Epidermal melanocyte (primary cell): ENCODE results near the gene MYH11.
A peak's percentile ranks its signal among the peaks of the same experiment; 100 is the strongest.
"Not testable (repeated sequence)": the region's sequence is repeated elsewhere in the genome, so short reads cannot be mapped to it uniquely, and the experiment has no call there.

Experiments used
- DNase-seq: peaks from one replicate; pipeline ENCODE4 v3.0.0; 2011; ENCODE audit warnings: low spot score; ENCODE audit not compliant: insufficient read length

The MYH11 gene

DNA sequence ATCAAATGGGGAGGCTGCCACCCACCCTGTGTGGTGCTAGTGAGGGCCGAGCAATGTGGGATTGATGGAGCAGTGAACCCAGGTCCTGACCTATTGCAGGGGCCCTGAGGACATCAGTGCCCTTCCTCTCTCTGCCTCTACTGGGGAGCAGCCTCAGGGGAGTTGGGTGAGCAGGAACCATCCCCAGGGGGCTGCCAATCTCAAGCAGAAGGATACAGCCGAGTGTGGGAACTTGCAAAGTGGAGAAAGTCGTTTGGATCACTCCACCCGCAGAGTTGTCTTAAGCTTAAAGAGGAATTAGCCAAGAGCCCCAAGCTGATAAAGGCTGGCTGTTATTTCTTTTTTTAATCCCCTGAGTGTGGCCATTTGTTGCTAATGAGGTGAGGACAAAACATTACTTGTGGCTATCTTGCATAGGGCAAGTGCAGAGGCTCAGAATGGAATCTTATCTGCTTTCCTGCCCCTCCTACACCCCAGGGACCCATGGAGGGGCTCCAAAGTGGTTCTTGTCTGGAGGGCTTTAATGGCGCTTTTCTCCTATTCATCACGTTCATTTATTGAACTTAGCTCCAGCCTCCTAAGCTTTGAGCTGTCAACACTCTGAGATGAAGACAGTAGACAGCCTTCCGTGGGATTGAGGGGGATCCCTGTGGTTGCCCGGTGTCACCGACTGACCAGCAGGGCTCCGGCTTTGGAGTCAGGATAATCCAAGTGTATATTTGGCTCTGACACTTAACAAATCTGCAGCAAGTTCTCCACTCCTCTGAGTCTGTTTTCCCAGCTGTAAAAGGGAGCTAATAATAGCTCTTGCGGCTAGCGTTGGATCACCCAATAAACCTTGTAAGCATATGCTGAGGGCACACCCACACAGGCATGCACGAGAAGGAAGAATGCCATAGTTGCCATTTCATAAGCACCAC, 45.1 kb downstream of the MYH11 start:
- DNase-seq, result peak; percentile 27

DNA sequence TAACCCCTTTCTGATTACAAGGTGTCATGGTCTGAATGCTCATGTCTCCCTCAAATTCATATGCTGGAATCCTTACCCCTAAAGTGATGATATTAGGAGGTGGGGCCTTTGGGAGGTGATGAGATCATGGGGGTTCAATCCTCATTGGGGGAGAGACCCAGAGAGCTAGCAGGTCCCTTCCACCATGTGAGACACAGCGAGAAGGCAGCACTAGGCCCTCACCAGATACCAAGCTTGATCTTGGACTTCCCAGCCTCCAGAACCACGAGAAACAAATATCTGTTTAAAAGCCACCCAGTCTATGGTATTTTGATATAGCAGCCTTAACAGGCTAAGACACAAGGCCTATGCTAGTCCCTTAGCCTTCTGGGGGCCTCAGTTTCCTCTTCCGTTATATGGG, 45.9 kb downstream of the MYH11 start:
- no peak for DNase-seq

DNA sequence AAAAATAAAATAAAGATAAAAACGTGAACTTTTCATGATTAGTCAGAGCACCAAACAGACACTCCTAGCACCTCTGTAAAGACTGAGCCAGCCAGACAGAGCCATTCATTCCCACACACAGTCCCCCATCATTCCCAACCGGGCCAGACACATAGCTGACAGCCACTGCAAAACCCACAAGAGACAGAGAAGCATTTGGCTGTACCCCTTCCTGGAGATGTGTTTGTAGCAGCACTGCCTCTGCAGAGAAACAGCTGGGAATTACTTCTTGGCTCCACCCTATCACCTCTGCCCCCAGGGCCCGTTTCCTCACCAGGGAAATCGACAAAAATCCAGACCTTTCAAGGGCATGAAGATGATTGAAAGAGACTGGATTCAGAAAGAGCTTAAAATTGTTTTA, 46.4 kb downstream of the MYH11 start:
- no peak for DNase-seq

DNA sequence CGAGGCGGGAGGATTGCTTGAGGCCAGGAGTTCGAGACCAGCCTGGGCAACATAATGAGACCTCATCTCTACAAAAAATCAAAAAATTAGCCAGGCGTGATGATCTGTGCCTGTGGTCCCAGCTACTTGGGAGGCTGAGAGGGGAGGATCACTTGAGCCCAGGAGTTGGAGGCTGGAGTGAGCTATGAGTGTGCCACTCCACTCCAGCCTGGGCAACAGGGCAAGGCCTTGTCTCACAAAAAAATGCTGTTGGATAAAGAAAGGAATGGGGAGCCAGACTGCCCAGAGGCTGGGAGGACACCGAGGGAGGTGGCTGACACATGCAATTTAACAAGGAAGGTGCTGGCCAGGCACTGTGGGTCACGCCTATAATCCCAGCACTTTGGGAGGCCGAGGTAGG, 47.5 kb downstream of the MYH11 start:
- not testable (repeated sequence) for DNase-seq

DNA sequence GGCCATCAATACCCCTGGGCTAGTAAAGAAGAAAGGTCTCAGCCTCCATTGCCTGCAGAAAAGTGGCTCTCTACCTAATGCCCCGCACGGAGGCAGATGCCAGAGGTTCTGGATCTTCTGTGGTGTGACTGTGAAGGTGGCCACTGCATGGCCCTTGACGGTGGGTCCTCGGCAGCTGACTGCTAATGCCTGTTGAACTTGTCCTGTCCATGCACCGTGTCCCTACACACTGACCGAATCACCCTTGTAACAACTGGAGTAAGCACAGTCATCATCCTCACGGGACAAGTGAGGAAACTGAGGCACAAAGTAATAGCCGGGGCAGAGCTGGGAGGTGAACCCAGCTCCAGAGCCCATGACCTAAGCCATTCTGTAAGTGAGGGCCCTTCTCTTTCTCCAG, 48.8 kb downstream of the MYH11 start:
- DNase-seq, result no peak

DNA sequence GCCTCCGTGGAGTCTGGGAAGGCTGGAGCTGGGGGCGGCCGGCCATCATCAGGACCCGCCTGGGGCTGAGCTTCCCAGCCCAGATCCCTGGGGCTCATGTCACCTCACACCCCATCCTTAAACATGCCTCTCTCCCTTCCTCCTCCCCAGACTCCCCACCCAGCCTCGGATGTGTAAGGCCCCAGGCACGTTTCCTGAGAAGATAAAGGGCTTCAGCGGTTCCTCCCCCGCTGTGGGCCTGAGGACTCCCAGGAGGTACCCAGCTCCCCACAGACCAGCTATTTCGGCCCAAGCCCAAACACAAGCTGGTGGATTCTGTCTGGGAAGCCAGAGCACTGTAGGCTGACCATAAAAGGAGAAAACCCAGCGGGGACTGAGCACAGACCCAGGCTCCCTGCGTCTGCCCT, 49.2 kb downstream of the MYH11 start:
- DNase-seq, result no peak

DNA sequence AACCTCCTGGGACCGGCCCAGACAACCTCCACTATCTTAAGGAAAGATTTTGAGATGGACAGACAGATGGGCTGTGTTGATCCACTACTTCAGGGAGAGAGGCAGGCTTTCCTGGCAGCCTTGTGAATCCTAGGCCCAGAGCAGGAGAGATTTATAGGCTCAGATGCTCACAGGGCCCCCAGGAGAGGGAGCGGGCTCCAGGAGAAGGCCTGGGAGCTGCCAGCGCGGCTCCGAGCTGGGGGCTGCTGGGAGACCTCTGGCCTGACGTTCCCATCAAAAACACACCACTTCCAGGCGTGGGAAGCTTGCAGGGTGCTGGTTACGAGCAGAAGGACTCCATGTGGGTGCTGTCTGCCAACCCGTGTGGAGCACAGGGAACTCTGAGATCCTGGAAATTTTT, 53.2 kb downstream of the MYH11 start:
- DNase-seq, result no peak

DNA sequence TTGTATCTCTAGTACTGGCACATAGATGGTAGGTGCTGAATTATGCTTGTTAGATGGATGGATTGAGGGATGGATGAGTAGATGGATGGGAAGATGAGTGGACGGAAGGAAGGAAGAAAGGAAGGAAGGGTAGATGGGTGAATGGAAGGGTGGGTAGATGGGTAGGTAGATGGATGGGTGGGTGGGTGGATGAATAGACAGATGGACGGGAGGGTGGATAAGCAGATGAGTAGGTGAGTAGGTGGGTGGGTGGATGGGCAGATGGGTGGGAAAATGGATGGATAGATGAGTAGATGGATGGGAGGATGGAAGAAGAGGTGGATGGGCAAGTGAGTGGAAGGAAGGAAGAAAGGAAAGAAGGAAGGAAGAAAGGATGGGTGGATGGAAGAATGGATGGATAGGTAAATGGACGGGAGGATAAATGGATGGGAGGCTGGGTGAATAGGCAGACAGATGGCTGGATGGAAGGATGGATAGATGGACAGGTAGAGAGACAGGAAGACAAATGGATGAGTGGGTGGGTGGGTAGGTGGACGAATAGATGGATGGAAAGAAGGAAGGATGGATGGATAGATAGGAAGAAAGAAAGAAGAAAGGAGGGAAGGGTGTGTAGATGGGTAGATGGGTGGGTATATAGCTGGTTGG, 56.9 kb downstream of the MYH11 start:
- no peak for DNase-seq

DNA sequence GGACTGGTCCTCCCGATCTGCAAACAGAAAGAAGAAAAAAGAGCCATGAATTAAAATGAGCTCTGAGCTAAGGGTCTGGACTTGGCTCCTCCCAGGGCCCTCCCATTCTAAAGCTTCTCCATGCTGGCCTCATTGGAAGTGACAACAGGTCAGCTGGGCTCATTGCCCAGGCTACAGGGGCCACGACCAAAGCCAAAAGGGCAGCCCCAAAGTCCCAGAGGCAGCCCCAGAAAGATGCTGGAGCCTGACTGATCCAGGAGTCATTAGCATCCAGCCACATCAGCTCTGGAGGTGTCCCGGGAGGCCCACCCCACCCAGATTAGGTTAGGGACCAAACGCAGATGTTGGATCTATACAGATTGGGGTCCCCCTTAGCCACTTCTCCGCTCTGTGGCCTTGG, 58.2 kb downstream of the MYH11 start:
- no peak for DNase-seq

DNA sequence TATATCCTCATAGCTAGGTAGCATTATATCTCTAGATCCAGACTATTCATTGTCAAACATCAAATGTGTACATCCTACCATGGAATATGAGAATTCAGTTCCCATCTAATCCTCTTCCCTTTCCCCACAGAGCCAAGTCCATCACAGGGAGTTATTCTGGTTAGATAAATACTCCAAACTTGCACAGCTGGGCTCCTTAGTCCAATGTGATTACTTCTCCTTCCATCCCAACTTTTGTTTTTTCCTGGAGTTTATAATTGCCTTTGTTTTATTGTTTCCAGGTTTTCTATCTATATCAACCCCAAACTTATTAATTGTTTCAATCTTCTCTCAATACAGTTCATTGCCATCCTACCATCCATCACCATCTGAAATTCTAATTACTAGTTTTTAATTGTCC, 59.9 kb downstream of the MYH11 start:
- DNase-seq, result no peak

DNA sequence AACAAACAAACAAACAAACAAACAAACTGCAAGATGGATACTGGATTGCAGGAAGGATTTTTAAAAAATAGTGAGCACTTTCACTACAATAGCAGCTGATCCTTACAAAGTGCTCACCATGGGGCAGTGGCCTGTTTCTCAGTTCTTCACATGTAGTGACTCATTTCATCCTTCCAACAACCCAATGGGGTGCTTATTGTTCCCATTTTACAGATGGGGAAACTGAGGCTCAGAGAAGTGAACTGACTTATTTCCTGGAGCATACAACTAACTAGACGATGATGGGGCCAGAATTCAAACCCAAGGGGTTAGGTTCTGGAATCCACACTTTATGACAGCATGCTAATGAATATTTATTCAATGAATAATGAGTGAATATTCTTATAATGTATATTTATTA, 61.2 kb downstream of the MYH11 start:
- DNase-seq, result no peak

DNA sequence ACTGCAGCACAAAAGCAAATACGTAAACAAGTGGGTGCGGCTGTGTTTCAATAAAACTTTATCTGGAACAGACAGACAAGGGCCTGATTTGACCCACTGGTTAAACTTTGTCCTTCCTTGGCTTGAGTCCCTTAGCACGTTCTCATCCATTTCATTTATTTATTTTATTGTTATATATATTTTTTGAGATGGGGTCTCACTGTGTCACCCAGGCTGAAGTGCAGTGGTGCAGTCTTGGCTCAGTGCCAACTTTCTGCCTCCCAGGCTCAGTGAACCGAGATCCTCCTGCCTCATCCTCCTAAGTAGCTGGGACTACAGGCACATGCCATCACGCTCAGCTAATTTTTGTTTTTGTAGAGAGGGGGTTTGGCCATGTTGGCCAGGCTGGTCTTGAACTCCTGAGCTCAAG, 64.3 kb downstream of the MYH11 start:
- no peak for DNase-seq

DNA sequence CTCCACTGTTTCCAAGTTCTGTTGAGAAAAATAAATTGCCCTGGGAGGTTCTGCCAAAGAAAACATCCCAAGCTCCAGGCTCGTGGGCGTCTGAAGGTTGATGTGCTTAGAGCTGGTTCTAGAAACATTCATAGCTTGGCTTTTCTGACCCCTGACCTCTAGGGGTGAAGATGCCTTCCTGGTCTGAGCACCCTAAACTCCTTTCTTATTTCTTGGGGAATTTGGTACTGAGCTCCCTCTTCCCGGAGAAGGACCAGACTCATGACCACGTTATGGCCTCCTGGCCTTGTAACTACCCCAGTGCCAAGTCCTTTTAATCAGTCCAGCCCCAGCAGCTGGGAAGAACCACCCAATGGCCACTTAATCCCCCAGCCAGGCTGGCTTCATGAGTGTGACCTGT, 66.4 kb downstream of the MYH11 start:
- DNase-seq, result no peak

DNA sequence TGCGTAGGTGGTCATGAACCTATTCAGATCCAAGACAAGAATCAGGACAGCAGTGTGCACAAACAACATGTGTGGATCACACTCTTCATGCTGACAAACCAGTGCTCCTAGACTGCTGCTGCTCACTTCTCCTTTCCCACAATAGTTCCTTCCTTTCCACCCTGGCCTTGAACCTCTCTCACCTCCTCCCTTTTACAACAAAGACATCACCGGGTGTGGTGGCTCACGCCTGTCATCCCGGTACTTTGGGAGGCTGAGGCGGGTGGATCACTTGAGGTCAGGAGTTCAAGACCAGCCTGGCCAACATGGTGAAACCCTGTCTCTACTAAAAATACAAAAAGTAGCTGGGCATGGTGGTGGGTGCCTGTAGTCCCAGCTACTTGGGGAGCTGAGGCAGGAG, 67.0 kb downstream of the MYH11 start:
- not testable (repeated sequence) for DNase-seq

DNA sequence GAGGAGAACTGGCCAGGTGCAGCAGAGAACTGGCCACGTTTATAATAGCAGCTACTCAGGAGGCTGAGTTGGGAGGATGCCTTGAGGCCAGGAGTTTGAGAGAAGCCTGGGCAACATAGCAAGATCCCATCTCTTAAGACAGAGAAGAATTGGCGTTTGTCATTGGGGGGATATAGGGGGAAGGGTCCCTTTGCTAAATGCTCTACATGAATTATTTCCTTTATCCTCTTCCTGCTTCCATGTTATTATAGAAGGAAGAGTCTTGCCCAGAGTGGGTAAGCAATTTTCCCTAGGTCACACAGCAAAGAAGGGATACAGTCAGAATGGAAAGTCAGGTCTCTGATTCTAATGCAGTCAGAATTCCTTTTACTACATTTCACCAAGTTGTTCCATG, 68.0 kb downstream of the MYH11 start:
- DNase-seq, result no peak

DNA sequence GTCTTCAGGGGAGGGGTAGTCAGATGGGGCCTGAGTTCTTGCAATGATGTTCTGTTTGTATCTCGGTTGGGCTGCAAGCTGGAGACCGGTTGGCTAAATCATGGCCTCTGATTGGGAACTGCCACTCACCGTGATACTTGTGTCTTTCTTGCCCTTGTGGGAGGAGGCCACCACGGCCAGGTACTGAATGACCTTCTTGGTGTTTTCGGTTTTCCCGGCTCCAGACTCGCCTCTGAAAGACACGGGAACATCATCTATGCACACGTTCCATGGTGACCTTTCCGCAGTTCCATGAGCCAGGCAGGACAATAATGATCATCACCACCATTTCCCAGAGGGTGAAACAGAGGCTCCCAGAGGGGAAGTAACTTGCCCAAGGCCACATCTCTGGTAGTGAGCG, 70.3 kb downstream of the MYH11 start:
- DNase-seq, result no peak

DNA sequence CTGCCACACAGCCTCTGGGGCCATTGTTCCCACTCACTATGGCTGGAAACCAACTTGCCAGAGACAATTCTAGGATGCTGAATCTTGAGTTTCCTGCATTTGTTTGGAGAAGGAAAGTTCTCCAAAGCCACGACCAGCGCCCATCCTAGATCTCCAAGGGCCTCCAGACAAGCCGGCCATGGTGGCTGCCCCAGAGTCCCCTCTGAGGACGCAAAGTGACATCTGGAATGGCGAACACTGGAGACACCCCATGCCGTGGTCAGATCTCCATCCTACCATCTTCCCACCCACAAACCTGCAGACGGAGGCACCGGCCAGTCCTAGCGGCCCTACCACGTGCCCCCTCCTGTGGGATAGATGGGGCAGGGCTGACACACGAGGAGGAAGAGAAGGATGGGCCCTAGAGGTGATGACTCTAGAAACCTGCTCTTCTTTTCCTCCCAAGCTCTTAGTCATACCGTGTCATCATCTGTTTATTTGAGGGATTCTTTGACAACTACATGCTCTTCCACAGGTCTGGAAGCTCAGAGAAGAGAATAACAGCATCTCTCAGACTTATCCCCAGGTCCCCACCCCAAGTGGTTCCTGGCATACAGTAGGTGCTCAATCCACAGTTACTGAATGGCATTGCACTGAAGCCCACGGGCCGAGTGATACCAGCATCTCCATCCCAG, 71.3 kb downstream of the MYH11 start:
- DNase-seq, result no peak

DNA sequence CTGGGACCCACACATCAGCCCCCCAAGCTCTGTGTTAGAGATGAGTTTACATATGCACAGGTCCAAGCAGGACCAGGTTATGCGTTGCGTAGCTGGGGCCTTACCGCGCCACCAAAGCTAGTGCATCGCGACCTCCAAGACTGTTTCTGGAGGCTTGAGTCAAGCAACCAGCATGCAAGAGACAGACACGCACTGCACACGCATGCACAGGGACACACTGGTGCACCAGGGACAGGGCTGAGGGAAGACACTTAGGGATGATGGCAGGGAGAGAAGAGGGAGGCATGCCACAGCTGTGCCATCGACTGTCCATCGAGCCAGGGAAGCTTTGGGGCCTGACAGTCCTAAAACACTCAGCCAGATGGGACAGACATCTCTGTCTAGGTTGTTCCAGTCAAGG, 72.8 kb downstream of the MYH11 start:
- DNase-seq, result no peak

DNA sequence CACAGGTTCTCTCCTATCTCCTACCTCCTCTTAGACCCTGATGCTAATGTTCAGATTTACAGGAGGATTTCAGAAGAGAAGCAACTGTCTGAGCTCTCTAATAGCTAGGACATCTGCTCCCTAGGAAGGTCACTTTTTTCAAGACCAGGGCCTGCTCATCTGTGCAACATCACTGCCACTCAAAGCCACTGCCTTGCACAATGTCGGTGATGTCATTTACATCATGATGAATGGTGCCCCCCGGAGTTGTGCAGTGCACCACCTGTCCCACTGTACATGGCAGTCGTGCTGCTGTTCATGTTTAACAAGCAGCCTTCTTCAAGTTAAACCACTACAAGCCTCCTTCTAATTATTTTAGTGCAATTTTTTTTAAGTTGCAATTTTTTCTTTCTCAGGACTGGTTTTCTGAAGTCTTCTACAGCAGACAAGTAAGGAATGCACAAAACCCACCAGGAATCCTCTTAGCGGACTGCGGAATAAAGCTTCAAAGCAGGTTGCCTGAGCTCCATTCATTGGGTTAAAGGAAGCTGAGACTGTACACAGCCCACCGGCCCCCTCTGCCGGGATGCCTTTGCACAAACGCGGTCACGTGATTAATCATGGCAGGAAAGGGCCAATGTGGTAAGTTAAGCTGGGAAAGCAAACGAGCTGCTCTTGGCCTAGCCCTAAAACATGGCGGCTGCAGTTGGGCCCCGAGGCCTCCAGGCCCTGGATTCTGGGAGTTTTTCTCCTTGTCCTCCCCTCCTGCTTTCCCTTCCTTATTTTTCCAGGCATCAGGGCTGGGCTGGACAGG, 74.1 kb downstream of the MYH11 start:
- DNase-seq, result no peak

DNA sequence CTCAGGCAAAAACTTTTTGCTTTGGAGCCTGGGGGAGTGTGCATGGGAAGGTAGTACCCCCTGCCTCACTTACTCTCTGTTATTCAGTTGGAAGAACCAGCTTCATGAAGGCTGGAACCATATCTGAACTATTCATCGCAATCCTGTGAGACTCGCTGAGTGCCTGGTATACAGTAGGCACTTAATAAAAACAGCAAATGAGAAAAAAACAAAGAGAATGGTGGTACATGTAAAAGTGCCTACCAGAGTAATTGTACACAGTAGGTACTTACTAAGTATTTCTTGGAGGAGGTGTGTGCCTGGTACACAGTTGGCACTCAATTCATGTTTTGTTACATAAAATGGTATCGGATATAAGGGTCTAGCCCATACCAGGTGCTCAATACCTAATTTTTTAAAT, 75.2 kb downstream of the MYH11 start:
- no peak for DNase-seq

DNA sequence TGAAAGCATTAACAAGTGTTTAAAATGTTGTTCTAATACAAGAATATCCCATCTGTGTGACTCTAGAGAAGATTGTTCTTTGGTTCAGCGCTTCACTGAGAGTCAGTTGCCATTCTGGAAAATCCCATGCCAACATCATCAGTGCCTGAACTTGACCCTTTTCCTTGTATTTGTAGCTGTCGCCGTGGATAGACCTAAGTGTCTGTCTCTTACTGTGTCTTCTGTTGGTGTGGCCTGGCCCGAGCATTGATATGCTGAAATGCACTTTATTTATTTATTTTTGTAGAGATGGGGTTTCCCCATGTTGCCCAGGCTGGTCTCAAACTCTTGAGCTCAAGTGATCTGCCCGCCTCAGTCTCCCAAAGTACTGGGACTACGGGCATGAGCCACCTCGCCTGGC, 76.0 kb downstream of the MYH11 start:
- DNase-seq, result no peak
